HG03378 (cell line): ENCODE data around the gene PKN1.

ENCODE experiments used
- ATAC-seq: cut with Tn5 transposase; IDR thresholded peaks from one replicate; pipeline ENCODE4 v1.9.1; 2021; ENCODE audit warnings: mild to moderate bottlenecking, moderate library complexity; ENCODE audit not compliant: unreplicated experiment

Gene PKN1

GRCh38 chr19:14406645-14407401 is 26.3 kb upstream of the PKN1 start:
- no peak for ATAC-seq

- no peak for ATAC-seq
These were observed 25.3 kb upstream of the PKN1 start for GRCh38 chr19:14407605-14408484.

GRCh38 chr19:14408491-14409145 is 24.5 kb upstream of the PKN1 start:
- ATAC-seq, result no peak

GRCh38 chr19:14409146-14410023 is 23.7 kb upstream of the PKN1 start:
- no peak for ATAC-seq

- no peak for ATAC-seq
These were observed 22.7 kb upstream of the PKN1 start for GRCh38 chr19:14410091-14411051.

- ATAC-seq, result no peak
These were observed 21.8 kb upstream of the PKN1 start for GRCh38 chr19:14411161-14411937.

- ATAC-seq, result no peak
These were observed 21.2 kb upstream of the PKN1 start for GRCh38 chr19:14411938-14412245.

- ATAC-seq, result no peak
These were observed 20.6 kb upstream of the PKN1 start for GRCh38 chr19:14412324-14412995.

- ATAC-seq, result no peak
These were observed 20.0 kb upstream of the PKN1 start for GRCh38 chr19:14412996-14413692.

GRCh38 chr19:14413693-14414181 is 19.4 kb upstream of the PKN1 start:
- ATAC-seq, result no peak

GRCh38 chr19:14414926-14415690 is 18.0 kb upstream of the PKN1 start:
- ATAC-seq, result no peak

GRCh38 chr19:14416817-14417231 is 16.3 kb upstream of the PKN1 start:
- ATAC-seq, result no peak

GRCh38 chr19:14418856-14419105 is 14.3 kb upstream of the PKN1 start:
- ATAC-seq, result peak; percentile 6

GRCh38 chr19:14419106-14419813 is 13.8 kb upstream of the PKN1 start, which contains the start of gene DDX39A:
Gene DDX39A, minus strand, starts transcription at chr19:14419341. Its CDS starts 6,121 bp downstream, at chr19:14413220.
- ATAC-seq, result peak; percentile 81

- no peak for ATAC-seq
These were observed 7.4 kb upstream of the PKN1 start for GRCh38 chr19:14425696-14426138.

- ATAC-seq, result no peak
These were observed 5.6 kb upstream of the PKN1 start for GRCh38 chr19:14427461-14427860.
